GM21526 (cell line): Measurements from ENCODE around the gene GTF3C4.

ENCODE experiments used
- ATAC-seq: cut with Tn5 transposase; IDR thresholded peaks from one replicate; pipeline ENCODE4 v1.9.1; 2021; ENCODE audit warnings: moderate library complexity; ENCODE audit not compliant: unreplicated experiment, low FRiP score

The GTF3C4 gene

GRCh38 chr9:132646726-132647125 lies 23.5 kb upstream of the GTF3C4 start:
- no peak for ATAC-seq

GRCh38 chr9:132647355-132647754 lies 22.9 kb upstream of the GTF3C4 start:
- ATAC-seq, result no peak

DNA sequence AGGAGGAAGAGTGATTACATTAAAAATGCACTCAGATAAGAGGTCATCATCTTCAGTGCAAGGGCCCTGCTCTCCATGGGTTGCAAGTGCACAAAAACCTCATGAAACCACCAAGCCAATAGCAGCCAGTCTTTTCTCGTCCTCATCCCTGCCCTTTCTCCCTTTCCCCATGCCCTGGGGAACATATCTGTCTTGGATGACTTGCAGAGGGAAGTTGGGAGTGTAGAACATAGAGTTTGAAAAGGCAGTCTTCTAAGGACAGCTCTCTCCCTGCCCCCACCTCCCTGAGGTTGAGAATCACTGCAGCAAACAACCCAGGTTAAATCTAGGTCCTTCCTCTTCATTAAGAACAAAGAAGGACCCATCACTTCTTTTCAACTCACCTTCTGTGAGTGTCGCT lies 22.5 kb upstream of the GTF3C4 start:
- ATAC-seq, result no peak

GRCh38 chr9:132648283-132648682 lies 22.0 kb upstream of the GTF3C4 start:
- ATAC-seq, result no peak

- ATAC-seq, result no peak
These were observed 21.6 kb upstream of the GTF3C4 start for GRCh38 chr9:132648685-132649084.

GRCh38 chr9:132651259-132651658 lies 19.0 kb upstream of the GTF3C4 start:
- ATAC-seq, result no peak

- no peak for ATAC-seq
These were observed 14.0 kb upstream of the GTF3C4 start for GRCh38 chr9:132656299-132656698.

DNA sequence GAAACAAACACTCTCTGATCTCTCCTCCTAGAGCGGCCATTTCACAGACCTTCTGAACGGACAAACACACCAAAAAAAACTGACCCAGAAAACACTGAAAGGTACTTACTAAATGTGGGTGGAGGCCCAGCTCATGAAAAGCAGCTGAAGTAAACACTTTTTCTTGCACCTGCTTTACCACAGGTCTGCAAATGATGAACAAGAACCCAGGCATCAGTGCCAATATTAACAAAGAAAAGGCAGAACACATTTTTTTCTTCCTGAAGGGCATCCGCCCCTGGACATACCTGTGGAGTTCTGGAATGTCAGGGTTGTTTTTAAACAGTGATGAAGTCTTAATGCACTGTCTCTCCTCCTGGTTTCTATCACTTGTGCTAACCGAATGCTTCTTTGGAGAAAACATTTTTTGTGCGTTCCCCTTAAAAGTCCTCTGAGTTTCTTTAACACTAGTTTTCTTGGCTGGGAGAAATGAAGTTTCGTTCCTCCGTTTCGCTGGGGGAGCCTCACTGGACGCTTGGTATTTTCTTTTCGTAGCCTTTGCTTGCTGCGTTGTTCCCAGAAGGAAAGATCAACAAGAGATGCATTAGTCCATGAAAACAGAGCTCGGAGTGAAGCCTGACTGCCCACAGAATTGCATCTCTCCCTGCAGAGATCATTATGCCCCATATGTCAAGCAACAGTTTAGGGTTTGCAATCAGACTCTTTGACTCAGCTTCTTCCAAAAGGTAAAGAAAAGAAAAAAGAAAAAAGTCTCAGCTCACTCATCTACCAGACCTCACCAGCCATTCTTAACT lies 7.9 kb upstream of the GTF3C4 start:
- no peak for ATAC-seq

GRCh38 chr9:132663117-132663516 lies 7.1 kb upstream of the GTF3C4 start:
- ATAC-seq, result no peak

- no peak for ATAC-seq
These were observed 6.4 kb upstream of the GTF3C4 start for GRCh38 chr9:132663851-132664250.

- no peak for ATAC-seq
These were observed 956 bp upstream of the GTF3C4 start for GRCh38 chr9:132669319-132669697.

- ATAC-seq, result peak; percentile 73
These were observed 387 bp upstream of the GTF3C4 start, which contains the start of gene DDX31 for GRCh38 chr9:132669698-132670456. Gene DDX31 (minus strand): TSS chr9:132669983. CDS start chr9:132669934, 49 bp downstream.

DNA sequence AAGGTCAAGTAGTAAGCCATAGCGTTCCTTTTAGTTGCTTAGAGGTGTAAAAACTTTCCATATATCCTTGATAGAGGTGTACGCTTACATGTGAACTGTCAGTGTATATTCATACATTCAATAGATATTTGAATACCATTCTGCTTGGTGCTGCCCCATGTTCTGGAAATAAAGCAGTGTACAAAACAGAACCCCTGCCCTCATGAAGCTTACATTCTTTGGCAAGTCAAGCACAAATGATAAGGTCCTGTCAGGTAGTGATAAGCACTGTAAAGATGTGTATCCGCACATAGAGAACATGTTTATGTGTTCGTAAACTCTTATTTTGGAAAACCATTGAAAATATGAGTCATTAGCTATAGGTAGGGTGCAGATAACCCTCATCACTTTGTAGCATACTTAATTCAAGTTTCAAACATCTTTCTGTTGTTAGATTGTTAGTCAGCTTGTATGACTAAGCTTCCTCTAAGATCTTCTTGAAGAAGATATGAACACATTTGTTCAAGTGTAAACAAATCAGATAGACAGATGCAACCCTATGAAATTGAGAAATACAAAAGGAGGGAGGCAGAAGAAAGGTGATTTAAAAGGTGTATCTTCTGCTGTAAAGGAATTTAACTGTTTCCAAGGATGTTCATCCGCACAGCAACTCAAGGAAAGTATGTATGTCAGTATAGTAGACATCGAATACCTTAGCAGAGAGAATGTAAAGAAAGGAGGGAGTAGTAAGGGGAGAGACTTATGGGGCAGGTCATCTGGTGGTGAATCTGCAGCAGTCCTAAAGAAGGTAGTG lies 1.6 kb downstream of the GTF3C4 start:
- ATAC-seq, result no peak

DNA sequence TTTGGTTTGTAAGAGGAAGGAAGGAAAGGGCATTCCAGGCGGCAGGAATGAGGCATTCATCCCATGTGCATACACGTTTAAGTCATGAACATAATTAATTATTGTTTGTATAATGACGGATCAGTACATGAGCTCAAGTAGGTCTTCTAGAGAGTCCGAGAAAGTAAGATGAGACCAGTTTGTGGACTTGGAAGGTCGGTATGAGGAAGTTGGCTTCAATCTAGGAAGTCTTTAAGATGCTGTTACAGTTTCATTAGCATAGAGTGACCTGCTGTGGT lies 2.1 kb downstream of the GTF3C4 start:
- no peak for ATAC-seq

DNA sequence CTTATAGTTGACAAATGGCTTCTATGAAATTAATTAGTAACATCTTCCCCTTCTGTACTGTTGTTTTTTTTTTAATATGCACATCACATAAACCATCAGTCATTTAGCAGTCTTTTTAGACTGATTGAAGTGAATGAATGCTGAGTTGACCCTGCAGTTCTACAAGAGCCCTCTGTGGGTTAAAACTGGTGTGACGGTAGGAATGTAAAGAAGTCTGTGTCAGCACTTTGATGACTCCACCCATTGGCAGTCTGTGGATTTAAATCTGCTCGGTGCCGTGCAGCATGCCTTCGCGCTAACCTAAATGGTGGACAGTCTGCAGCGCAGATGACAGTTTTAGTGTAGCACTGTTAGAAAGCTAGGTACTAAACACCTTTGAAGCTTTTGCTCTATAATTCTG lies 3.1 kb downstream of the GTF3C4 start:
- ATAC-seq, result no peak

GRCh38 chr9:132674485-132674884 lies 4.2 kb downstream of the GTF3C4 start:
- ATAC-seq, result no peak

- ATAC-seq, result no peak
These were observed 7.7 kb downstream of the GTF3C4 start for GRCh38 chr9:132677976-132678375.

DNA sequence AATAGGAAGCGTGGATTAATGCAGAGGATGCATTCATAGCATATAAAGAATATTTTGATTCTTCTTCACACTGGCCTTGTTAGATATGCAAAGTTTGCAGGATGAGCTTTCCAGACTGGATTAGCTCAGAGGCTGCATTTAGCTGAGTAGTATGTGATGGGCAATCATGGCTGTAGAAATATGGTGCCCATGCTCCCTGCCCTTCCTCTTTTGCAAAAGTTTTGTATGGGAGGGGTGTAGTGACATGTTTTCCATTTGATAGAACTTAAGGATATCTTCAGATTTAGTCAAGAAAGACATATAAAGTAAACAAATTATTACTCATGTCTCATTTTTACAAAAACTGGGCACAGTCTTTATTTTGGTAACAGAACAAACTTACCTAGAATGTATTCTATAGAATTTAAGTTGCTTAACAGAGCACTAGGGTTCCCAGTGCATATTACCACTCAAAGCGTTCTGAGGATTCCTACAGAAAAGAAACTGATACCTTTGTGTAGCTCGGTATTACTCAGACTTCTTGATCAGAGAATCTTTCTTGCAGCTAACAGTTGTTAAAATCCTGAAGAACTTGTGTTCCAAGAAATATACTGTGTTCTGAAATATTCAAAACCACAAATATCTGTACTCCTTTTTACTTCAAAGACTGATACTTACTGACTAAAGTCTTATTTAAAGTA lies 9.8 kb downstream of the GTF3C4 start:
- no peak for ATAC-seq

GRCh38 chr9:132681561-132681960 lies 11.3 kb downstream of the GTF3C4 start:
- no peak for ATAC-seq

DNA sequence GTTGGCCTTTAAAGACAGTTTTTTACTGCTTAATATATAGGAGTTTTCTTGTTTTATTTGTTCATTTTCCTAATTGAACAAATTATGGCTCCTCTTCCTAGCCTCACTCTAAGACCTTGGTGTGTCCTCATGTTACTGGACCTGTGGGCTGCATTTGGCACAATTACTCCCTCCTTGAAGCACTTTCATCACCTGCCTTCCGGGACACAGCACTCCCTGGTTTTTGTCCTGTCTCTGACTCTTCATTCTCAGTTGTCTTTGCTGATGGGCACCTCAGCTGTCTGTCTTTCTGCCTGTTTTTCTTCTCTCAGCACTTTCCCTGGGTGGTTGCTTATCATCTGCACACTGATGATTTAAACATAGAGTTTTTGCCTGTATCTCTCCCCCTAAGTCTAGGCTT lies 13.6 kb downstream of the GTF3C4 start:
- no peak for ATAC-seq

- no peak for ATAC-seq
These were observed 20.4 kb downstream of the GTF3C4 start for GRCh38 chr9:132690696-132691095.
